Rectal smooth muscle tissue (tissue), 1 donor: ENCODE results near the gene ALDOA.
"Not testable (repeated sequence)": the region's sequence is repeated elsewhere in the genome, so short reads cannot be mapped to it uniquely, and the experiment has no call there.

ENCODE experiments used
- H3K27ac ChIP-seq: one replicate; pipeline ENCODE4 v1.7.0; 2013; ENCODE audit warnings: low read depth, low read length, inconsistent platforms
- H3K27me3 ChIP-seq: one replicate; pipeline ENCODE4 v1.7.0; 2013; ENCODE audit warnings: low read length; ENCODE audit not compliant: control insufficient read depth, insufficient read depth
- H3K36me3 ChIP-seq: one replicate; pipeline ENCODE4 v1.7.0; 2013; ENCODE audit warnings: low read length; ENCODE audit not compliant: control insufficient read depth, insufficient read depth
- H3K4me1 ChIP-seq: one replicate; pipeline ENCODE4 v1.7.0; 2013; ENCODE audit warnings: low read length; ENCODE audit not compliant: control insufficient read depth, insufficient read depth
- H3K4me3 ChIP-seq: one replicate; pipeline ENCODE4 v1.7.0; 2013; ENCODE audit warnings: low read length
- H3K9ac ChIP-seq: one replicate; pipeline ENCODE4 v1.7.0; 2013; ENCODE audit warnings: low read length

The ALDOA gene

GRCh38 chr16:30110661-30111060 is 45.1 kb downstream of the ALDOA start:
- Histone ChIP-seq H3K4me1 (no peaks in the 10 kb centered on the region), H3K4me3 (no peak overlapping the region), H3K27ac (no peak overlapping the region), H3K36me3 (peaks cover 13% of the 10 kb centered on the region), H3K27me3 (no peaks in the 10 kb centered on the region), H3K9ac (no peak overlapping the region)

GRCh38 chr16:30112197-30113030 is 46.9 kb downstream of the ALDOA start:
- H3K4me1 ChIP-seq = no peaks in the 10 kb centered on the region
- H3K9ac ChIP-seq = no peak overlapping the region
- no peaks in the 10 kb centered on the region for H3K27me3 ChIP-seq
- H3K36me3 ChIP-seq = peaks cover 25% of the 10 kb centered on the region
- H3K27ac ChIP-seq = no peak overlapping the region
- no peak overlapping the region for H3K4me3 ChIP-seq

DNA sequence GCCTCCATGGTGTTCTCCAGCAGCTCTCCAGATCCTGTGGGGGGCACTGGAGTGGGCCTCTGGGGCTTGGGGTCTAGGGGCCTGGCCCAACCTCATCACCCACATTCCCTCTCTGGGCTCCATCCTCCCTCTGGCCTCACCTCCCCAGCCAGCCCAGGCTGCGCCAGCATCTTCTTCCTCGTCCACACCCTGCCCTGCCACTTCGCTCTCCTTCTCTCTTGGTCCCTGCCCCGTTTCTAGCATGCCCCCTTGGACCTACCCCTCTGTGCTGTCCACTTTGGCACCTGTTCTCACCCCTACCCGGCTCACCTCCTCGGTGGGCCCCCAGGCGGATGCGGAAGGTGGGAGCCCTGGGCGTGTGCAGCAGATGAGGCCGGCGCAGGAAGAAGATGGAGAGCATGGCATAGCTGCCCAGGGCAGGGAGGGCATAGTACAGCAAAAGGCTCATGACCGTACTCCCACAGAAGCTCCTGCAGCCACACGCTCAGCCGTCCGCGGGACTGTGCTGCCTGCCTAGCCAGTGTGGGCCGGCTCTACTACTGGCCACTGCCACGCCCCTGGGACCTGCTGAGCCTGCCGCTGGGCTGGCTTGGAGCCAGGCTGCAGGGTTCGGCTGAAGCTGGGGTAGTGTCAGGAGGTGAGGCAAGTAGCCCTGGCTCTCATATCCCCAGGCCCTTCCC is 47.6 kb downstream of the ALDOA start, which contains the start of gene GDPD3:
TSS of gene GDPD3 (minus strand) at position 507 of the 680 bp plus-strand sequence. CDS start at position 448, 59 bp downstream.
- no peak within 1 kb of the TSS for H3K9ac ChIP-seq
- H3K4me3 ChIP-seq = no peak within 1 kb of the TSS
- H3K36me3 ChIP-seq = peaks cover 29% of the 10 kb centered on the region
- H3K27me3 ChIP-seq = no peaks in the 10 kb centered on the region
- no peak within 1 kb of the TSS for H3K27ac ChIP-seq
- no peaks in the 10 kb centered on the region for H3K4me1 ChIP-seq

DNA sequence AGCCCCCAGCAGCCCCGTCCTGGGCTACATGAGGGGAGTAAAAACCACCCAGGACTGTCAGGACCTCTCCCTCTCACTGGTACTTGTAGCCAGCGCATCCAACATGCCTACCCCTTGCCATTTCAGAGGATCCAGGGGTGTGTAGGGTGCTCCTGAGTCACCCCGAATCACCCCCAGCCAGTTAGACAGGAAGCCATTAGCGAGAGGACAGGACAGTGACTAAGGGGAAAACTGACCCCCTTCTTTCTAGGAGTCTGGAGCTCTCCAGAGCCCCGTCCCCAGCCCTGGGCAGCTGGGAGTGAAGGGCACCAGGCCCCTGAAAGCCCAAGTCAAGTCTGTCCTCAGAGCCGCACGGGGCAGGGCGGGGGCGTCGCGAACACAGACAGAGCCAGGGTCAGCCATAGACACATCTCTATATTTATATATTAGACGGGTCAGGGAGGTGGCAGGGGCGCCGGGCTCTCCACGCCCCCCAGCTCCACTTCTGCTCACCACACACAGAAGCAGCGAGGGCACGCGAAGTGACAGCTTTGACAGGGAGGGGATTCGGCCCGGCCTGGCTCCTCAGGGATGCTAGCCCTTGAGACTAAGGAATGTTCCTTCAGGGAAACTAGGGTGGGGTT is 48.3 kb downstream of the ALDOA start:
- no peak overlapping the region for H3K4me3 ChIP-seq
- H3K9ac ChIP-seq = no peak overlapping the region
- H3K27me3 ChIP-seq = no peaks in the 10 kb centered on the region
- no peaks in the 10 kb centered on the region for H3K4me1 ChIP-seq
- no peak overlapping the region for H3K27ac ChIP-seq
- H3K36me3 ChIP-seq = peaks cover 33% of the 10 kb centered on the region

- Histone ChIP-seq H3K4me1 (no peaks in the 10 kb centered on the region), H3K9ac (no peak overlapping the region), H3K36me3 (peaks cover 36% of the 10 kb centered on the region), H3K27me3 (no peaks in the 10 kb centered on the region), H3K27ac (no peak overlapping the region), H3K4me3 (no peak overlapping the region)
Measured at GRCh38 chr16:30114411-30114810, 48.9 kb downstream of the ALDOA start.

DNA sequence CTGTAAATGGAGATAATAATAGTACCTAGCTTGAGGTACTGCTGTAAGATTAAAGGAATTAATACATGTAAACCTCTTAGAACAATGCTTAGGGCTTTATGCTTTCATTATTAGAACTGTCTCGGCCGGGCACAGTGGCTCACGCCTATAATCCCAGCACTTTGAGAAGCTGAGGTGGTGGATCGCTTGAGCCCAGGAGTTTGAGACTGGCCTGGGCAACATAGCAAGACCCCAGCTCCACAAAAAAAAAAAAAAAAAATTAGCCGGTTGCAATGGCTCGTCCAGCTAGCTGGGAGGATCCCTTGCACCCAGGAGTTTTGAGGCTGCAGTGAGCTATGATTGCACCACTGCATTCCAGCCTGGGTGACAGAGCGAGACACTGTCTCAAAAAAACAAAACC is 49.3 kb downstream of the ALDOA start:
- H3K27me3 ChIP-seq, H3K4me3 ChIP-seq, H3K4me1 ChIP-seq, H3K9ac ChIP-seq, H3K27ac ChIP-seq: not testable (repeated sequence)
- peaks cover 40% of the 10 kb centered on the region for H3K36me3 ChIP-seq

- H3K9ac ChIP-seq = no peak overlapping the region
- H3K27ac ChIP-seq = no peak overlapping the region
- H3K36me3 ChIP-seq = peaks cover 40% of the 10 kb centered on the region
- H3K27me3 ChIP-seq = no peaks in the 10 kb centered on the region
- H3K4me1 ChIP-seq = no peaks in the 10 kb centered on the region
- H3K4me3 ChIP-seq = no peak overlapping the region
Measured at GRCh38 chr16:30115238-30115637, 49.7 kb downstream of the ALDOA start.

DNA sequence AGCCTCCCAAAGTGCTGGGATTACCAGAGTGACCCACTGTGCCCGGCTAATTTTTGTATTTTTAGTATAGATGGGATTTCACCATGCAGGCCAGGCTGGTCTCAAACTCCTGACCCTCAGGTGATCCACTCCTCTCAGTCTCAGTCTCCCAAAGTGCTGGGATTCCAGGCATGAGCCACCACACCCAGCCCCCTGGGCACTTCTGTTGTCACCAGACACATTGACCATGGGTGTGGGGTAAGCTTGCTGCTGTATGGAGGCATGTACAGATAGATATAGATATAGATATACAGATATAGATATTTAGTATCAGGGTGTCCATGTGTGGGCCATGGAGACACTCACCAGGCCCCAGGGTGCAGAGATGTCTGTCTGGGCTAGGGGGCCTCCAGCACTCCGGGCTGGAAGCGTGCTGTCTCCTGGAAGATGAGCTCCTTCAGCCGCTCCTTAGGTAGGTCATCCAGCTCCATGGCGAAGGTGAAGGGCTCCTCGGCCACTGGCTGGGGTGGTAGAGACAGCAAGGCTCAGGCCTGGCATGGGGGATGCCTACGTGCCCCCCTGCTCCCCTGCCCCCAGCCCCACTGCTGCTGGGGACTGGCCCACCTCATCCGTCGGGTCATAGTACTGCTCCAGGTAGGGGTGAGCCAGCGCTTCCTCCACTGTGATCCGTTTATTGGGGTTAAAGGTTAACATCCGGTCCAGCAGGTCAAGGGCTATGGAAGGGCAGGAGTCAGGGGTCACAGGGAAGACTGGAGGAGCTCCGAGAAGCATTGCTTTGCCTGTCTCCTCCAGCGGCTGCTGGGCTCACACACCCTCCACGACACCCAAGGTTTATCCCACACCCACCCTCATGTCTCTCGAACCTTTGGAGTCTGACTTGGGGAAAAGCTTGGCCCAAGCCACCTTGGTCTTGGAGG is 51.0 kb downstream of the ALDOA start:
- H3K9ac ChIP-seq = no peak overlapping the region
- no peak overlapping the region for H3K4me3 ChIP-seq
- H3K27ac ChIP-seq = no peak overlapping the region
- H3K4me1 ChIP-seq = peaks cover 3% of the 10 kb centered on the region
- H3K27me3 ChIP-seq = no peaks in the 10 kb centered on the region
- peaks cover 40% of the 10 kb centered on the region for H3K36me3 ChIP-seq

- Histone ChIP-seq H3K9ac (no peak overlapping the region), H3K27me3 (no peaks in the 10 kb centered on the region), H3K27ac (no peak overlapping the region), H3K36me3 (peaks cover 35% of the 10 kb centered on the region), H3K4me1 (peaks cover 6% of the 10 kb centered on the region), H3K4me3 (no peak overlapping the region)
Measured at GRCh38 chr16:30117768-30118167, 52.2 kb downstream of the ALDOA start.

DNA sequence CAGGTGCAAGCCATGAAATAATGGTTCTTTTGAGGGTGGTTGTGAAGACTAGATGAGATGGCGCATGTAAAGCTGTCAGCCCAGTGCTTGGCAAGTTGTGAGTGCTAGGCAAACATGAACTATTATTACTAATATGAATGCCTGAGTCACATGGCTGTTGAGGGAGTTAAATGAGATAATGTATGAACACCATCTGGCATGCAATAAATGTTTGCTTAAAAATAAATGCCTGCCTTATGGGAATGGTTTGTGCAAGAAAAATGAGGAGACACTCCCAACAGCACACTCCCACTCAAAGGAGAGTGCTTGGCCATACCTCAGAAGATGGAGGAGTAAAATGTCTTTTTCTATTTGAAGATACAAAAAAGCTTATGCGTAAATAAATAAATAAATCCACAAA is 53.9 kb downstream of the ALDOA start:
- Histone ChIP-seq H3K4me3 (no peak overlapping the region), H3K27ac (no peak overlapping the region), H3K36me3 (peaks cover 34% of the 10 kb centered on the region), H3K27me3 (no peaks in the 10 kb centered on the region), H3K4me1 (peaks cover 10% of the 10 kb centered on the region), H3K9ac (no peak overlapping the region)
